ENCODE data around the gene FAM47B. TPM values are rescaled to one million over a fixed set of nuclear protein-coding genes. Genes with fewer than 3 reads are reported as not detected.

Gene FAM47B
- total RNA-seq, 1 donor from 2014 or later: not detected

DNA sequence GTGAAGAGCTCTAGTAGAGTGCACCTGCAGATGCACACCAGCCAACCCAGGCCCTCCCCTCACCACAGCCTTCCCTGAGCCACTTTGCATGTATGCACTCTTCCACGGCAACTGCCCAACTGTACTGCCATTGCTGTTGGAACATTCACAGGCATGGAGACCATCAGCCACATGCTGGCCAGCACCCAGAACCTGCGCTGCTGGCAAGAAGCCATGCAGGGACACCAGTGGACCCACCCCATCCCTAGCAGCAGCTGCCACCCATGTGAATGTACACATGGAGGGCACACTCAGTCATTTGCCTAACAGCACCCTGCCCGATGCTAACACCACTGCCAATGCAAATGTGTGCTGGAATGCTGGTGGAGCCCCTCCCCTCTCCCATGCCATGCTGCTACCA, 35.6 kb downstream of the FAM47B start:
- Mint-ChIP-seq H3K36me3 (ENCODE audit: low read depth) (peaks cover 2% of the 10 kb centered on the region), H3K4me3 (ENCODE audit: unreplicated experiment) (no peak overlapping the region), H3K9me3 (ENCODE audit: low read depth) (peaks cover 29% of the 10 kb centered on the region), H3K27me3 (ENCODE audit: low read depth) (peaks cover 14% of the 10 kb centered on the region), H3K27ac (ENCODE audit: unreplicated experiment) (no peak overlapping the region), H3K4me1 (ENCODE audit: low read depth) (no peaks in the 10 kb centered on the region)
- no peak for DNase-seq (ENCODE audit: low spot score)
- TF ChIP-seq, protein P1, sequence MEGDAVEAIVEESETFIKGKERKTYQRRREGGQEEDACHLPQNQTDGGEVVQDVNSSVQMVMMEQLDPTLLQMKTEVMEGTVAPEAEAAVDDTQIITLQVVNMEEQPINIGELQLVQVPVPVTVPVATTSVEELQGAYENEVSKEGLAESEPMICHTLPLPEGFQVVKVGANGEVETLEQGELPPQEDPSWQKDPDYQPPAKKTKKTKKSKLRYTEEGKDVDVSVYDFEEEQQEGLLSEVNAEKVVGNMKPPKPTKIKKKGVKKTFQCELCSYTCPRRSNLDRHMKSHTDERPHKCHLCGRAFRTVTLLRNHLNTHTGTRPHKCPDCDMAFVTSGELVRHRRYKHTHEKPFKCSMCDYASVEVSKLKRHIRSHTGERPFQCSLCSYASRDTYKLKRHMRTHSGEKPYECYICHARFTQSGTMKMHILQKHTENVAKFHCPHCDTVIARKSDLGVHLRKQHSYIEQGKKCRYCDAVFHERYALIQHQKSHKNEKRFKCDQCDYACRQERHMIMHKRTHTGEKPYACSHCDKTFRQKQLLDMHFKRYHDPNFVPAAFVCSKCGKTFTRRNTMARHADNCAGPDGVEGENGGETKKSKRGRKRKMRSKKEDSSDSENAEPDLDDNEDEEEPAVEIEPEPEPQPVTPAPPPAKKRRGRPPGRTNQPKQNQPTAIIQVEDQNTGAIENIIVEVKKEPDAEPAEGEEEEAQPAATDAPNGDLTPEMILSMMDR (IDR thresholded peaks at IDR 0.05): no peak

DNA sequence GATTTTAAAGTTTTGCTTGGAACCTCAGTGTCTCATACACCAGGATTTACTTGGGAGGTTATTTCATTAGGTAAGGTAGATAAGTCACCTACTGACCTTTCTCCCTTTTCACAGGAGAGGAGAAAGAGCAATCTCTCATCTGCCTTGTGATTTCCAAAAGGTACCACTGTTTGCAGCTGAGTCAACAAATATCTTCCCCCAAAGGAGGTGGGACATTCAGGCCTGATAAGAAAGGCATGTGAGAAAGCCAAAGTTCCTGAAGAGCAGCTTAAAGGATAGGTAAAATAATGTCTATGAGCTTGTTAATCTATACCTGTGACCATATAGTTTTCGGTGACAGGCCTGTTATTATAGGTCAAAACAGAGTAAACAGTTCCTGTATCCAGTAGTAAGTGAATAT, 45.0 kb downstream of the FAM47B start:
- no peak overlapping the region for H3K27ac Mint-ChIP-seq (ENCODE audit: unreplicated experiment)
- peaks cover 5% of the 10 kb centered on the region for H3K9me3 Mint-ChIP-seq (ENCODE audit: low read depth)
- H3K4me1 Mint-ChIP-seq (ENCODE audit: low read depth): no peaks in the 10 kb centered on the region
- no peaks in the 10 kb centered on the region for H3K36me3 Mint-ChIP-seq (ENCODE audit: low read depth)
- DNase-seq (ENCODE audit: low spot score): no peak
- peaks cover 7% of the 10 kb centered on the region for H3K27me3 Mint-ChIP-seq (ENCODE audit: low read depth)
- TF ChIP-seq, protein P1 (IDR thresholded peaks at IDR 0.05): no peak
- no peak overlapping the region for H3K4me3 Mint-ChIP-seq (ENCODE audit: unreplicated experiment)
